K562 (cell line): ENCODE data around the gene CUTA. TPM values are rescaled to one million over a fixed set of nuclear protein-coding genes. Genes with fewer than 3 reads are reported as not detected.

Experiments used
- ARID3B ChIP-seq: fragments of 250-450 bp; sonication (Bioruptor Pico); IDR thresholded peaks from 2 replicates; pipeline ENCODE4 v1.4.0; 2020; ENCODE audit warnings: borderline replicate concordance
- BMI1 ChIP-seq: fragments of 150-350 bp; IDR thresholded peaks from 2 replicates; pipeline ENCODE4 v1.6.1; 2014; ENCODE audit warnings: low read length
- C11orf30 ChIP-seq: fragments of 450-650 bp; IDR thresholded peaks from 2 replicates; pipeline ENCODE4 v1.6.1; 2016; ENCODE audit warnings: low read depth, mild to moderate bottlenecking
- ETS2 ChIP-seq: IDR thresholded peaks from 2 replicates; pipeline ENCODE4 v1.6.1; 2016; ENCODE audit warnings: borderline replicate concordance, missing genetic modification characterization, mild to moderate bottlenecking, moderate library complexity, missing compliant biosample characterization; ENCODE audit not compliant: poor library complexity, severe bottlenecking
- GATAD2B ChIP-seq: fragments of 450-650 bp; IDR thresholded peaks from 2 replicates; pipeline ENCODE4 v1.6.1; 2017; ENCODE audit warnings: mild to moderate bottlenecking, borderline replicate concordance
- GTF2A2 ChIP-seq: IDR thresholded peaks from 2 replicates; pipeline ENCODE4 v1.6.1; 2016; ENCODE audit warnings: mild to moderate bottlenecking, missing genetic modification characterization, missing compliant biosample characterization
- HLTF ChIP-seq: fragments of 450-650 bp; IDR thresholded peaks from 2 replicates; pipeline ENCODE4 v1.6.1; 2016
- MGA ChIP-seq: fragments of 450-650 bp; IDR thresholded peaks from 2 replicates; pipeline ENCODE4 v1.6.1; 2016; ENCODE audit warnings: mild to moderate bottlenecking, moderate library complexity
- PYGO2 ChIP-seq: fragments of 450-650 bp; IDR thresholded peaks from 2 replicates; pipeline ENCODE4 v1.6.1; 2016; ENCODE audit warnings: mild to moderate bottlenecking, missing genetic modification characterization, moderate library complexity, missing compliant biosample characterization
- SREBF2 ChIP-seq: sonication (generic); formaldehyde crosslinking; IDR thresholded peaks from 2 replicates; pipeline ENCODE4 v1.4.0; 2020; ENCODE audit warnings: mild to moderate bottlenecking, missing genetic modification reagents
- TEAD1 ChIP-seq, 2 experiments: fragments of 450-650 bp in 1 of 2; sonication (generic) in 1 of 2; formaldehyde crosslinking; IDR thresholded peaks; 2 replicates each; pipeline versions ENCODE4 v1.4.0 to v1.8.0; 2020 to 2022; ENCODE audit warnings: mild to moderate bottlenecking in 2 of 2, missing genetic modification reagents in 1 of 2
- TRIM24 ChIP-seq, 2 experiments: fragments of 450-650 bp; IDR thresholded peaks; 2 replicates each; pipeline ENCODE4 v1.6.1; 2016
- ZNF12 ChIP-seq: sonication (generic); formaldehyde crosslinking; IDR thresholded peaks from 2 replicates; pipeline ENCODE4 v1.4.0; 2020; ENCODE audit warnings: mild to moderate bottlenecking, missing genetic modification reagents
- ZNF431 ChIP-seq: sonication (generic); formaldehyde crosslinking; IDR thresholded peaks from 2 replicates; pipeline ENCODE4 v1.8.0; 2022; ENCODE audit warnings: mild to moderate bottlenecking, missing genetic modification reagents
- polyA plus RNA-seq, 8 experiments: library from polyadenylated mRNA; depleted of rRNA in 4 of 8; stranded (reverse) in 5 of 8; unstranded in 3 of 8; fragments of >200 nt; fragmentation: Nextera tagmentation in 2 of 8; fragmentation: Illumina TruSeq in 1 of 8; extraction: Ambion mirVana in 2 of 8; extraction: Trizol in 1 of 8; gene quantifications; 2 replicates each; pipeline versions ENCODE4 v1.2.1 to v1.2.3, GENCODE V29; 2011 to 2014; ENCODE audit warnings: inconsistent platforms in 1 of 8, missing spikeins in 1 of 8
- total RNA-seq, 7 experiments: library from RNA; depleted of rRNA in 6 of 7; stranded (reverse); fragments of >200 nt in 6 of 7; fragmentation: Illumina TruSeq in 2 of 7; extraction: Trizol in 2 of 7; gene quantifications; 2 replicates each; pipeline versions ENCODE4 v1.2.1 to v1.2.3, GENCODE V29; 2011 to 2021; ENCODE audit warnings: low replicate concordance in 1 of 7

The CUTA gene
- total and polyA plus RNA-seq, 9 of the 15 experiments (the other 6 are each of a cell fraction or from before 2014, with no cell fraction given), result 166 to 682 (median 310) TPM

DNA sequence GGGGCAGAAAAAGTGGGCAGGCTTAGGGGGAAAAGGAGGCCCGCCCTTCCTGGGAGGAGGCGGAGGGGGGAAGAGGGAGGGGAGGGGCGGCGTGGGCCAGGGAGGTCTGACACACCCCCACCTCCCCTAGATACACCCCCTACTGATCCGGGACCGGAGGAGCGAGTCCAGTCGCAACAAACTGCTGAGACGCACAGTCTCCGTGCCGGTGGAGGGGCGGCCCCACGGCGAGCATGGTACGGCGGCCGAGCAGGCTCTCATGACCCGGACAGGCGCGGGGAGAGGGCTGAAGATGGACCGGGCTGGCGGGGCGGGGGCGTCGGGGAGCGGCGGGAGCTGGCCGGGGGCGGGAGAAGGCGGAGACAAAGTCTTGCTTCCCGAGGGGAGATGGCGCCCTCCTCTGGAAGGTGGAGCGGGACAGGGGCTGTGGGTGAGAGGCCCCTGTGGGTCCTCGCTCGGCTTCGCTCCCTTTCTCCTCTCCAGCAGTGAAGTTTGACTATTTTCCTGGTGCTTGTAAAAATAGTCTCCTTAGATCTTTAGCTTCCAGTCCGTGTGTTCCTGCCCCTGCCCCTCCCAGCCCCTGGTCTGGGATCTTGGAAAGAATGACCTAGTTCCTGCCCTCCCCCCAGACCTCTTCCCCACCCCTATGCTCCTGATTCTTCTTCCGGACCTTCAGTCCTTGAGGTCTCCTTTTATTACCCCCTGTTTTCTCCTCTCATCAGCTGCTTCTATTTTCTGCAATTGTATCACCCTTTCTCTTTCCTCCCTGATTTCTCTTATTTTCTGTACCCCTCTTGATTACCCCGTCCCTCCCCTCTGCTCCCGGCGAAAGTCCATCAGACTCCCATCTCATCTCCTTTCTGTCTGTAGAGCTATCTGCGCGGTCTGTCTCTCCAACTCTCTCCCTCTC lies 8.0 kb upstream of the CUTA start (continued):
- TF ChIP-seq ARID3B (CRISPR knock-in tag) (no peak), GTF2A2 (no peak), BMI1 (no peak), PYGO2 (tag) (no peak), SREBF2 (no peak), ETS2 (tag) (no peak), HLTF (no peak), TEAD1 (CRISPR knock-in tag; IDR thresholded peaks at IDR 0.05) (peak in 1 of 2 experiments; percentile 58; a peak in 1 of 4 replicates), C11orf30 (peak; percentile 19; the same call in 1 of the 2 replicates), TRIM24 (IDR thresholded peaks at IDR 0.05) (no peak), ZNF12 (peak; percentile 22; the same call in 1 of the 2 replicates), MGA (peak; percentile 91), GATAD2B (no peak), ZNF431 (CRISPR knock-in tag) (peak; percentile 65; the same call in 1 of the 2 replicates)
